Fibroblast of skin of scalp (primary cell): Measurements from ENCODE around the gene REL.

ENCODE experiments used
- DNase-seq: peaks from one replicate; pipeline ENCODE4 v3.0.0-alpha.2; 2013

REL gene

GRCh38 chr2:60926741-60927552, 45.6 kb downstream of the REL start:
- DNase-seq, result peak; percentile 79

- peak; percentile 8 for DNase-seq
These were observed 50.7 kb downstream of the REL start for GRCh38 chr2:60932061-60932460.

- no peak for DNase-seq
These were observed 51.6 kb downstream of the REL start for GRCh38 chr2:60932954-60933353.

- no peak for DNase-seq
These were observed 52.9 kb downstream of the REL start for GRCh38 chr2:60934165-60934722.

GRCh38 chr2:60936757-60937156, 55.4 kb downstream of the REL start:
- DNase-seq, result no peak

GRCh38 chr2:60938301-60938700, 56.9 kb downstream of the REL start:
- DNase-seq, result no peak

DNA sequence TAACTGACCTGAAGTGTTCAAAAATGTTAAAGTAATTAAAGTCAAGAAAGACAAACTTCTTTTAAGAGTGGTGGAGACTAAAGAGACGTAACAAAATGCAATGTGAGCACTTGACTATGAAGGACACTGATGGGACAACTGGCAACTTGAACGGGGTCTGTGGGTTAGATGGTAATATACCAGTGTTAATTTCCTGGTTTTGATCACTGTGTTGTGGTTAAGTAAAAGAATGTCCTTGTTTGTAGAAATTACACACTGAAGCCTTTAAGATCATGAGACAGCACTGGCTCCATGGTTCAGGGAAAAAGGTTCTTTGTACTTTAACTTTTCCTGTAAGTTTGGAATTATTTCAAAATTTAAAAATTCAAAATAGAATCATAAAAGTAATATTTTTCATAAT, 58.2 kb downstream of the REL start:
- DNase-seq, result no peak

DNA sequence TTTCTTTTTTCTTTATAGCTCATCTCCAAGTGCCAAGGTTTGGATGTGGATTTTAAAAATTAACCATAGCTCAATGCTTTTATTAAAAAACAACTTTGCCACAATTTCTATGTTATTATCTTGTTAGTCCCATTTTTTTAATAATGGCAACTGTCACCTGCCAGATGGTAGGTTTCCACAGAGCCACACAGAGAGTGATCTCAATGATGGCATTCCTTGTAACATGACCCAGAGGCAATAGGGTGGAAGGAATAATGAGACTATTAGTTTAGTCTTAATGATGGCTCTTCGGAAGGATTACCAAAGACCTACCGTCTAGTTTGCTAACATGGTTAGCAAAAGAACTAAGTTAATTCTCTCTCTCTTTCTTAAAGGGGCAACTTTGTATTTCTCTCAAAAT, 64.0 kb downstream of the REL start:
- no peak for DNase-seq

- DNase-seq, result no peak
These were observed 65.7 kb downstream of the REL start for GRCh38 chr2:60947056-60947455.

DNA sequence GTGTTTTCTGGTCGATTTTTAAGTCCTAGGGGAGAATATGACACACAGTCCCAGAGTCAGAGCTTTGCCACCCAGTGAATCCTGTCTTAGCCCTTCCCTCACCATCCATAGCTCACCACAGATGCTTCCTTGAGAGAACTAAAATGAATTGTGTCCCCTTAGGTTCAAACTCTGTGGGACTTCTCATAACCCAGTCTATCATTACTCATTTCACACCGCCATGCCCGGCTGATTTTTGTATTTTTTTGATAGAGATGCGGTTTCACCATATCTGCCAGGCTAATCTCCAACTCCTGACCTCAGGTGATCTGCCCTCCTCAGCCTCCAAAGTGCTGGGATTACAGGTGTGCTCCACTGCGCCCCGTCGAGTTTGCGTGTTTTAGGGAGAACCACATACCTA, 66.8 kb downstream of the REL start:
- no peak for DNase-seq

- peak; percentile 5 for DNase-seq
These were observed 67.7 kb downstream of the REL start for GRCh38 chr2:60948926-60949579.

DNA sequence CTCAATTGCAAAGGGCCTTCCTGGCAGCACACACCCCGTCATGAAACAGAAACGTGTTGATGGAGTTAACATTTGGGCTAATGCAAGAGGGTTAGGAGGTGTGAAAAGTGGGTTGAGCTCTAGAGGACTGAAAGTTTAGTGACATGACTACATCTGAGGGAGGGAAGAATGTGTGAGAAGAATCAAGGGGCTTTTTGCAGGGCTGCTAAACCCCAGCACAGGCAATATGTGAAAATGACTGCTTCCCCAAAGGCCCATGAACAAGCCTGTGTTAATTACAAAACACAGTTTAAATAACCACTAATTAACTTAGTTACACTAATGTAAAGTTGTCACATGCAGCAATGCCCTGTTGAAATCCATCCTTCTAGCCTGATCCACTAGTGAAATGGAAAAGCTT, 72.8 kb downstream of the REL start:
- DNase-seq, result no peak

GRCh38 chr2:60957224-60957623, 75.8 kb downstream of the REL start:
- no peak for DNase-seq

DNA sequence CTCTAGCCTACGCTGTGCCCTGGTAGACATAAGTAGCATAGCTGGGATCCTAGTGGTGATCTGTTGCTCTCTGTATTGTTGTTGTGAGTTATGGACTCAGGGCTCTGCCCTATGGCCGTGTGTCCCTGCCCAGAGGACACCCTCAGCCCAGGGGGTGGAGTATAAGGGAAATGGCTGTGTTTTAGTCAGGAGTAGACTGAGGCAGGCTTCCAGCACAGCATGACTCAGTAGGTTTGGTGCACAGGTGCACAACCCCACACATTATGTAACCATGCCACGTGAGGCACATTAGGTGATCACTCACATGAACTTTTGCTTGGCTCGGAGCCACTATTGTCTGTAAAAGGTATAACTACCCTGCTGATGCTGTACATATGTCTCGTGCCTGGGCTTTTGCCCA, 76.3 kb downstream of the REL start:
- no peak for DNase-seq

DNA sequence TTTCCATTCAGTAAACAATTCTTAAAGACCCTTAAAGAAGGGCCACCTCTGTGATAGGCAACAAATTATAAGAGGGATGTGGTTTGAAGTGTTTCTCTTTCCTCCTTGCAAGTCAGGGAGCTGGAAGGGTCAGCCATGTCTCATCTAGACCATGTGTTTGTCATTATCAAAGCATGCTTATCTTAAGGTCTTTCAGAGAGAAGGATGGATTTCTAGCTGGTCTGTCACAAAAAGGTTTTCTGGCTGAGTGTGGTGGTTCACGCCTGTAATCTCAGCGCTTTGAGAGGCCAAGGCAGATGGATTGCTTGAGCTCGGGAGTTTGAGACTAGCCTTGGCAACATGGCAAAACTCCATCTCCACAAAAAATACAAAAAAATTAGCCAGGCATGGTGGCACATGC, 77.0 kb downstream of the REL start:
- peak; percentile 25 for DNase-seq

- DNase-seq, result peak; percentile 36
These were observed 77.4 kb downstream of the REL start for GRCh38 chr2:60958800-60959199.

DNA sequence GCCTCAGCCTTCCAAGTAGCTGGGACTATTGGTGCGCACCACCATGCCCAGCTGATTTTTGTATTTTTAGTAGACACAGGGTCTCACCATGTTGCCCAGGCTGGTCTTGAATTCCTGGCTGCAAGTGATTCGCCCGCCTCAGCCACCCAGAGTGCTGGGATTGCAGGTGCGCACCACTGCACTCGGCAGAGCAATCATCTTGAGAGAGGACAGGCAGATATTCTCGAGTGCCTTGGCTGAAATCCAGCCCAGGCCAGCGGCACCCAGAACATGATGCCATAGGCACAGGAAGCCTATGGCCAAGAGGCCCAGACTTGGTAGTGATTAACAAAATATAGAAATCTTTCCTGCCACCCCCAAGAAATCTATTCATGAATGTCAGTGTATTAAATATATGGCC, 78.1 kb downstream of the REL start:
- no peak for DNase-seq

DNA sequence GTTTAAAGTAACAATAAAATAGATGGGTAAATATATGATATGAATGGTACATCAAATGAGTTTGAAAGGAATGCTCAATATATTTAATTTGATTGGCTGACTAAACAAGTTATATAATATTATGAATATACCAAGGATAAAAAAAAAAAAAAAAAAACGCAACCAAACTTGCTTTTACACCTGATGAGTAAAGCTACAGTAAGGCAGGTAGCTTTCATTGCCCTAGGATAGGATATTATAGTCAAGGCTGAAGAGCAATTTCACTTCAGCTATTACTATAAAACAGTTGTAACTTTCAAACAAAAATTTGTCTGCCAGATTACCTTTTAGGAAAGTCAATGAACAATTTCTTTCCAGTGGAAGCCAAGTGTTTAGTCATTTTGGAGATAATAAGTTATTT, 79.3 kb downstream of the REL start:
- no peak for DNase-seq

DNA sequence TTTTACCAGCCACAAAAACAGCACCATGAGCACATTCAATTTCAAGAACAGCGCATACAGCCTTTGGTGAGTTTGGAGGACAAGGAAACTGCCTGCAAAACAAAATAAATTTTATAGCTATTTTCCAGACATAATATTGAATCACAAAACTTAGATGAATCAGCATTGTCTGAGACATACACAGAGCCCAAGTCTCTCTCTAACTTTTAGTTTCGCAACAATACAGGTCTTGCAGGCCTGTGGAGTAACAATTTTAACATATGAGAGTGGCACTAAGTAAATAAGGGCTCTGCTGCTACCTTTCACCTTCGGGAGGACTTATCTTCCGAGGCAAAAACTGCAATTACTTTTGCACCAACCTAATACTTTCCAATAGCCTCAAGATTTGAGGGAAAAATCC, 80.1 kb downstream of the REL start:
- DNase-seq, result peak; percentile 2

- no peak for DNase-seq
These were observed 81.2 kb downstream of the REL start for GRCh38 chr2:60962528-60962927.

- DNase-seq, result no peak
These were observed 81.8 kb downstream of the REL start for GRCh38 chr2:60963190-60963589.

DNA sequence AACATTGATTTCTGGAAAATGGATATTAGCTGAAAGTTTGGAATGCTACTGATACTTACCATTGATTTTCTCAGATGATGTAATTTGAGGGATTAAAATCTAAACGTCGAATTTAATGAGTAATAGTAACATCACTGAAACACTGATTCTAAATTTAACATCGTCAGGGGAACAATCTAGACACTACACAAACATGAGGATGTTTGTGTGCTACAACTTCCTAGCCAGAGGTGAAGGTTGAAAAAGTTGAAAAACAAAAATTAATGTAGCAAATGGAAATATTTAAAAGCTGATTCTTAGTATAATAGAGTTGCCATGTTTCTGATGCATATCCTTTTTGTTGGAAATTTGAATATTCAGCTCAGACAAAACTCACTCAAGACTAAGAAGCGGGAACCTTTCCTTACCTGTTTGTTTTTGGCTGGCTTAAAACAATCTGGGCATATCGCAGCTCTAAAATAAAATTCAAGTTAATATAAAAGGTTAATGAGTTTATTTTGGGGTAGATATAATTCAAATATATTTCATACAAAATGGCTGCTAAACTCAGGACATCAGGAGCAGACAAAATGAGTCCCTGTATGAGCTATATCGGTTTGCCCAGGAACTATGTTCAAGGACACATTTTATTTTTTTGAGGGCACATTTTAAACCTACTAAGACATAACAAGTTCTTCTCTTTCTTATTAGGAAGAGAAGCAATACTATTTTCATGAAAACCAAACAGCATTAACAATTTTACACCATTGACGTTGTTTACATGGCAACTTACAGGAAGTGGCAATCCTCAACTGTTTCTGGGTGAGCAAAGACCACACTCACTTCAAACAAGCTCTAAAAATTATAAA, 83.5 kb downstream of the REL start:
- DNase-seq, result no peak

- no peak for DNase-seq
These were observed 84.1 kb downstream of the REL start for GRCh38 chr2:60965499-60965785.
